ENCODE data around the gene SMCO3. TPM values are rescaled to one million over a fixed set of nuclear protein-coding genes. Genes with fewer than 3 reads are reported as not detected.

The SMCO3 gene
- total RNA-seq, 2 experiments from 2014 or later: not detected

- peak overlapping the region; percentile 83 for H3K4me3 ChIP-seq (ENCODE audit: low read length)
- H3K36me3 ChIP-seq (ENCODE audit: insufficient read depth, low read length): no peaks in the 10 kb centered on the region
- intact Hi-C loops (cut with DNase I, micrococcal nuclease): loop anchor here (5.0 to 10.0 kb wide), 6 partner anchors 53 to 371 kb away; partner anchors contain the start of gene MGP (in 1 of the 2)
- ATAC-seq (ENCODE audit: poor library complexity): no peak
- TF ChIP-seq CTCF (IDR thresholded peaks at IDR 0.05): no peak
- ChIA-PET CTCF (interaction anchor here (1.0 to 2.0 kb wide), 4 partner anchors 8 to 27 kb away, joined by 3 to 8 read pairs (median 3); partner anchors contain the start of genes C12orf60 and WBP11), POLR2A (interaction anchor here (0.6 to 7.6 kb wide), 9 partner anchors 7 to 520 kb away, joined by 3 to 375 read pairs (median 8); partner anchors contain the start of genes ARHGDIB, ATF7IP, C12orf60 and WBP11)
- Mint-ChIP-seq H3K4me1 (ENCODE audit: low read depth) (peaks cover 61% of the 10 kb centered on the region), H3K4me3 (peak overlapping the region; percentile 97), H3K9me3 (no peaks in the 10 kb centered on the region), H3K27ac (peak overlapping the region; percentile 100), H3K27me3 (no peaks in the 10 kb centered on the region), H3K36me3 (ENCODE audit: low read depth) (peaks cover 24% of the 10 kb centered on the region)
- peaks cover 28% of the 10 kb centered on the region for H3K4me1 ChIP-seq (ENCODE audit: insufficient read depth, low read length)
- no peaks in the 10 kb centered on the region for H3K9me3 ChIP-seq (ENCODE audit: control insufficient read depth in 1 of 2, insufficient read depth in 1 of 2, low read length in 2 of 2)
- no peak for DNase-seq
- H3K27me3 ChIP-seq (ENCODE audit: control insufficient read depth in 1 of 2, insufficient read depth in 2 of 2, low read length in 2 of 2): no peaks in the 10 kb centered on the region
- H3K27ac ChIP-seq (ENCODE audit: low read depth in 1 of 2, low read length in 2 of 2): peak overlapping the region; percentile 61 to 79
These were observed 38.4 kb downstream of the SMCO3 start for GRCh38 chr12:14775636-14775980.

- H3K4me1 ChIP-seq (ENCODE audit: insufficient read depth, low read length): peaks cover 28% of the 10 kb centered on the region
- POLR2A ChIA-PET: interaction anchor here (0.6 to 7.6 kb wide), 18 partner anchors 7 to 1136 kb away, joined by 3 to 375 read pairs (median 5); partner anchors contain the start of genes ARHGDIB, ATF7IP, C12orf60 and DERA
- intact Hi-C loops (cut with DNase I, micrococcal nuclease): loop anchor here (5.0 to 10.0 kb wide), 8 partner anchors 53 to 518 kb away; partner anchors contain the start of gene MGP (in 1 of the 2)
These were observed 38.9 kb downstream of the SMCO3 start for GRCh38 chr12:14774906-14775635.

More at GRCh38 chr12:14774906-14775635, 38.9 kb downstream of the SMCO3 start:
- Mint-ChIP-seq H3K27ac (peak overlapping the region; percentile 100), H3K4me3 (peak overlapping the region; percentile 97), H3K27me3 (no peaks in the 10 kb centered on the region), H3K9me3 (no peaks in the 10 kb centered on the region), H3K36me3 (ENCODE audit: low read depth) (peaks cover 30% of the 10 kb centered on the region), H3K4me1 (ENCODE audit: low read depth) (peaks cover 63% of the 10 kb centered on the region)
- DNase-seq (peak in 11 of 14 experiments; percentile 2 to 56 (median 14)), ATAC-seq (ENCODE audit: poor library complexity) (no peak)
- peak overlapping the region; percentile 83 for H3K4me3 ChIP-seq (ENCODE audit: low read length)
- CTCF ChIA-PET: interaction anchor here (0.8 to 2.0 kb wide), 5 partner anchors 9 to 28 kb away, joined by 3 to 8 read pairs (median 3); partner anchors contain the start of genes C12orf60 and WBP11
- no peak for TF ChIP-seq CTCF (IDR thresholded peaks at IDR 0.05)
- H3K36me3 ChIP-seq (ENCODE audit: insufficient read depth, low read length): no peaks in the 10 kb centered on the region
- no peaks in the 10 kb centered on the region for H3K27me3 ChIP-seq (ENCODE audit: control insufficient read depth in 1 of 2, insufficient read depth in 2 of 2, low read length in 2 of 2)
- peak overlapping the region; percentile 61 to 79 for H3K27ac ChIP-seq (ENCODE audit: low read depth in 1 of 2, low read length in 2 of 2)
- no peaks in the 10 kb centered on the region for H3K9me3 ChIP-seq (ENCODE audit: control insufficient read depth in 1 of 2, insufficient read depth in 1 of 2, low read length in 2 of 2)
